Measurements from ENCODE around the gene GRID1.
"Not testable (repeated sequence)": the region's sequence is repeated elsewhere in the genome, so short reads cannot be mapped to it uniquely, and the experiment has no call there.

Gene GRID1

GRCh38 chr10:86245015-86245394 lies 121.6 kb downstream of the GRID1 start:
- DNase-seq (ENCODE audit: low spot score) = no peak
- TF ChIP-seq CTCF (IDR thresholded peaks at IDR 0.05; ENCODE audit: poor library complexity, severe bottlenecking) = no peak
- Histone ChIP-seq H3K27me3 (ENCODE audit: insufficient read depth, poor library complexity, severe bottlenecking) (no peaks in the 10 kb centered on the region), H3K4me3 (ENCODE audit: severe bottlenecking) (no peak overlapping the region), H3K9me3 (ENCODE audit: severe bottlenecking) (no peaks in the 10 kb centered on the region), H3K27ac (ENCODE audit: poor library complexity, severe bottlenecking) (no peak overlapping the region), H3K36me3 (ENCODE audit: low read depth) (no peaks in the 10 kb centered on the region), H3K4me1 (ENCODE audit: insufficient read depth, poor library complexity, severe bottlenecking) (no peaks in the 10 kb centered on the region)
- ATAC-seq (ENCODE audit: low read depth) = no peak

GRCh38 chr10:86244297-86245014 lies 122.1 kb downstream of the GRID1 start:
- H3K27ac ChIP-seq (ENCODE audit: poor library complexity, severe bottlenecking) = no peak overlapping the region
- no peak for TF ChIP-seq CTCF (IDR thresholded peaks at IDR 0.05; ENCODE audit: poor library complexity, severe bottlenecking)
- no peaks in the 10 kb centered on the region for H3K4me1 ChIP-seq (ENCODE audit: insufficient read depth, poor library complexity, severe bottlenecking)
- no peaks in the 10 kb centered on the region for H3K27me3 ChIP-seq (ENCODE audit: insufficient read depth, poor library complexity, severe bottlenecking)
- H3K4me3 ChIP-seq (ENCODE audit: severe bottlenecking) = no peak overlapping the region
- H3K9me3 ChIP-seq (ENCODE audit: severe bottlenecking) = no peaks in the 10 kb centered on the region
- ATAC-seq (ENCODE audit: low read depth) (no peak), DNase-seq (ENCODE audit: low spot score) (no peak)
- H3K36me3 ChIP-seq (ENCODE audit: low read depth) = no peaks in the 10 kb centered on the region

- no peaks in the 10 kb centered on the region for H3K27me3 ChIP-seq (ENCODE audit: insufficient read depth, poor library complexity, severe bottlenecking)
- H3K4me1 ChIP-seq (ENCODE audit: insufficient read depth, poor library complexity, severe bottlenecking) = no peaks in the 10 kb centered on the region
- no peaks in the 10 kb centered on the region for H3K36me3 ChIP-seq (ENCODE audit: low read depth)
- DNase-seq (ENCODE audit: low spot score) = no peak
- no peak for TF ChIP-seq CTCF (IDR thresholded peaks at IDR 0.05; ENCODE audit: poor library complexity, severe bottlenecking)
- no peak overlapping the region for H3K27ac ChIP-seq (ENCODE audit: poor library complexity, severe bottlenecking)
- H3K9me3 ChIP-seq (ENCODE audit: severe bottlenecking) = no peaks in the 10 kb centered on the region
- no peak for ATAC-seq (ENCODE audit: low read depth)
- H3K4me3 ChIP-seq (ENCODE audit: severe bottlenecking) = no peak overlapping the region
Observed at GRCh38 chr10:86243651-86244155, 122.9 kb downstream of the GRID1 start.

- H3K4me1 ChIP-seq (ENCODE audit: insufficient read depth, poor library complexity, severe bottlenecking) = no peaks in the 10 kb centered on the region
- no peak for ATAC-seq (ENCODE audit: low read depth)
Observed at GRCh38 chr10:86242761-86243160, 123.8 kb downstream of the GRID1 start.

GRCh38 chr10:86238089-86238488 lies 128.5 kb downstream of the GRID1 start:
- DNase-seq (ENCODE audit: low spot score); ATAC-seq (ENCODE audit: low read depth); H3K27me3 ChIP-seq (ENCODE audit: insufficient read depth, poor library complexity, severe bottlenecking); H3K4me3 ChIP-seq (ENCODE audit: severe bottlenecking); H3K4me1 ChIP-seq (ENCODE audit: insufficient read depth, poor library complexity, severe bottlenecking); H3K9me3 ChIP-seq (ENCODE audit: severe bottlenecking); H3K27ac ChIP-seq (ENCODE audit: poor library complexity, severe bottlenecking); H3K36me3 ChIP-seq (ENCODE audit: low read depth): not testable (repeated sequence)

More at GRCh38 chr10:86242761-86243160, 123.8 kb downstream of the GRID1 start:
- TF ChIP-seq CTCF (IDR thresholded peaks at IDR 0.05; ENCODE audit: poor library complexity, severe bottlenecking) = no peak
- H3K27me3 ChIP-seq (ENCODE audit: insufficient read depth, poor library complexity, severe bottlenecking) = no peaks in the 10 kb centered on the region
- no peak overlapping the region for H3K27ac ChIP-seq (ENCODE audit: poor library complexity, severe bottlenecking)
- no peak overlapping the region for H3K4me3 ChIP-seq (ENCODE audit: severe bottlenecking)
- H3K36me3 ChIP-seq (ENCODE audit: low read depth) = no peaks in the 10 kb centered on the region
- H3K9me3 ChIP-seq (ENCODE audit: severe bottlenecking) = no peaks in the 10 kb centered on the region
- DNase-seq (ENCODE audit: low spot score) = no peak
